Stimulated activated naive CD8-positive, alpha-beta T cell treated with anti-CD3 and anti-CD28 coated beads, Interleukin-15, Interleukin-2, amounts not matched to agents 100 ng/mL and 50 ng/mL, for 24 hours (primary cell): ENCODE results near the gene AGR2.

Experiments used
- H3K27ac Mint-ChIP-seq: one replicate; pipeline ENCODE4 v1.8.0; 2021; ENCODE audit warnings: mild to moderate bottlenecking, mixed read lengths
- H3K27me3 Mint-ChIP-seq: one replicate; pipeline ENCODE4 v1.8.0; 2021; ENCODE audit warnings: mixed read lengths
- H3K36me3 Mint-ChIP-seq: one replicate; pipeline ENCODE4 v1.8.0; 2021; ENCODE audit warnings: low read depth, mixed read lengths
- H3K4me1 Mint-ChIP-seq: one replicate; pipeline ENCODE4 v1.8.0; 2021; ENCODE audit warnings: low read depth, mixed read lengths
- H3K4me3 Mint-ChIP-seq: one replicate; pipeline ENCODE4 v1.8.0; 2021; ENCODE audit warnings: mild to moderate bottlenecking, mixed read lengths
- H3K9me3 Mint-ChIP-seq: one replicate; pipeline ENCODE4 v1.8.0; 2021; ENCODE audit warnings: mixed read lengths

AGR2 gene

GRCh38 chr7:16833373-16833772, 28.6 kb upstream of the AGR2 start:
- H3K4me3 Mint-ChIP-seq, result no peak overlapping the region
- peaks cover 4% of the 10 kb centered on the region for H3K27me3 Mint-ChIP-seq
- H3K4me1 Mint-ChIP-seq, result no peaks in the 10 kb centered on the region
- no peaks in the 10 kb centered on the region for H3K36me3 Mint-ChIP-seq
- no peak overlapping the region for H3K27ac Mint-ChIP-seq
- peaks cover 5% of the 10 kb centered on the region for H3K9me3 Mint-ChIP-seq

GRCh38 chr7:16826060-16826459, 21.3 kb upstream of the AGR2 start:
- H3K27ac Mint-ChIP-seq, result no peak overlapping the region
- no peaks in the 10 kb centered on the region for H3K36me3 Mint-ChIP-seq
- H3K27me3 Mint-ChIP-seq, result peaks cover 35% of the 10 kb centered on the region
- no peaks in the 10 kb centered on the region for H3K4me1 Mint-ChIP-seq
- no peak overlapping the region for H3K4me3 Mint-ChIP-seq
- H3K9me3 Mint-ChIP-seq, result peaks cover 13% of the 10 kb centered on the region

DNA sequence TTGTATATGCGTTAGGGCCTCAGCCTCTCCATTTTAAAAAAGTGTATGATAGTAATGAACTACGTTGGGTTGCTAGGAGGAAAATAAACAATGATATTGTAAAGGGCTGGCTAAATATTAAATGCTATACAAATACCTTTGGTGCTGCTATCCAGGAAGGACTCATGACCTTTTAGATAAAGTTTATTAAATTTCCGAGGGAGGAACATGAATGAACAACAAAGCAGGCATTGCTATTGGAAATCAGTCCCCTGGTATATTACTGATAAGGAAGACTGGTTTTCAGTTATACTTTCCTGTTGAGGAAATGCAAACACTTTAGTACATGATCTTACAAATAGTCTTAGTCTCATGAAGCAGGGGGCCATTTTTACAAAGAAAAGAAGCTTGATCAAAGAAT, 17.2 kb upstream of the AGR2 start:
- H3K36me3 Mint-ChIP-seq, result no peaks in the 10 kb centered on the region
- peaks cover 2% of the 10 kb centered on the region for H3K9me3 Mint-ChIP-seq
- peaks cover 23% of the 10 kb centered on the region for H3K27me3 Mint-ChIP-seq

DNA sequence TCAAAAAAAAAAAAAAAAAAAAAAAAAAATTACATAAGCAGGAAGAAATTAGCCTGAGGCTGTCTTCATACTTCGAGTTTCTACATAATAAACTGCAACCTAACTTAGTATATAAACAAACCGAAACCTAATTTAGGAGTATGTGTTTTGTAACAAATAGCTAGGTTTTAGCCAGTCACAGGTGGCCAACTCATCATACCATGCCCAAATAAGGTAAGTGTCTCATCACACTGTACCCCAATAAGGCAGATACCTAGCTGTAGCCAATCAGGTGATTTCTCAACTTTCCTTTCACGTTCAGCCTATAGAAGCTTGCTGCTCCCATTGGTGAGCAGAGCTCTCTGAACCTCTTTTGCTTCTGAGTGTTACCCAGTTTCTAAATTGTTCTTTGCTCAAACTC, 13.9 kb upstream of the AGR2 start:
- Mint-ChIP-seq H3K4me1 (no peaks in the 10 kb centered on the region), H3K36me3 (no peaks in the 10 kb centered on the region), H3K27me3 (peaks cover 15% of the 10 kb centered on the region), H3K27ac (no peak overlapping the region), H3K9me3 (no peaks in the 10 kb centered on the region), H3K4me3 (no peak overlapping the region)

More for the DNA sequence above, 17.2 kb upstream of the AGR2 start:
- H3K27ac Mint-ChIP-seq, result no peak overlapping the region
- H3K4me3 Mint-ChIP-seq, result no peak overlapping the region
- no peaks in the 10 kb centered on the region for H3K4me1 Mint-ChIP-seq

DNA sequence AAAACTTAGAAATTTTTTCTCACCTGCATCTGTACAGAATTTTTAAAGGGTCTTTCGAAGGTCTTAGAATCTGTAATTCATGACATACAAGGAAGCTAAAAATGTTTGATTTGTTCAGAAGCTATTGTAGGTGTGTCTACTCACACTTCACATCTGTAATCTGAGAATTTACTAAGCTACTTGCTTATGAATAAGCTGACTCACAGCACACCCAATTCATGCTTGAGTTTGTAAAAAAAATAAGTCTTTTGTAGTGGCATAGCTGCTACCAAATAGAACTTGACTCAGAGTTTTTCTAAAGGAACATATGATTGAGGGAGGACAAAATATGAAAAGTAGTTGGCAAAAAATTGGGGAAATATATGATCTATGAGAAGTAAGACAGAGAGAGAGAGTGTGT, 12.7 kb upstream of the AGR2 start:
- H3K4me1 Mint-ChIP-seq, result no peaks in the 10 kb centered on the region
- no peak overlapping the region for H3K27ac Mint-ChIP-seq
- H3K36me3 Mint-ChIP-seq, result no peaks in the 10 kb centered on the region
- peaks cover 14% of the 10 kb centered on the region for H3K27me3 Mint-ChIP-seq
- no peak overlapping the region for H3K4me3 Mint-ChIP-seq
- H3K9me3 Mint-ChIP-seq, result no peaks in the 10 kb centered on the region

GRCh38 chr7:16816824-16817223, 12.0 kb upstream of the AGR2 start:
- Mint-ChIP-seq H3K4me1 (no peaks in the 10 kb centered on the region), H3K9me3 (no peaks in the 10 kb centered on the region), H3K36me3 (no peaks in the 10 kb centered on the region), H3K4me3 (no peak overlapping the region), H3K27me3 (peaks cover 7% of the 10 kb centered on the region), H3K27ac (no peak overlapping the region)

GRCh38 chr7:16815001-16815400, 10.2 kb upstream of the AGR2 start:
- H3K36me3 Mint-ChIP-seq, result no peaks in the 10 kb centered on the region
- no peak overlapping the region for H3K27ac Mint-ChIP-seq
- H3K4me1 Mint-ChIP-seq, result no peaks in the 10 kb centered on the region
- no peaks in the 10 kb centered on the region for H3K9me3 Mint-ChIP-seq
- no peaks in the 10 kb centered on the region for H3K27me3 Mint-ChIP-seq
- no peak overlapping the region for H3K4me3 Mint-ChIP-seq

- no peaks in the 10 kb centered on the region for H3K36me3 Mint-ChIP-seq
- H3K27me3 Mint-ChIP-seq, result no peaks in the 10 kb centered on the region
- H3K27ac Mint-ChIP-seq, result no peak overlapping the region
- H3K9me3 Mint-ChIP-seq, result no peaks in the 10 kb centered on the region
- no peaks in the 10 kb centered on the region for H3K4me1 Mint-ChIP-seq
- no peak overlapping the region for H3K4me3 Mint-ChIP-seq
Observed at GRCh38 chr7:16813232-16813616, 8.4 kb upstream of the AGR2 start.

- Mint-ChIP-seq H3K27ac (no peak overlapping the region), H3K36me3 (no peaks in the 10 kb centered on the region), H3K4me1 (no peaks in the 10 kb centered on the region), H3K4me3 (no peak overlapping the region), H3K9me3 (no peaks in the 10 kb centered on the region), H3K27me3 (peaks cover 3% of the 10 kb centered on the region)
Observed at GRCh38 chr7:16812542-16813231, 7.9 kb upstream of the AGR2 start.

- no peaks in the 10 kb centered on the region for H3K36me3 Mint-ChIP-seq
- H3K27me3 Mint-ChIP-seq, result peaks cover 3% of the 10 kb centered on the region
- no peak overlapping the region for H3K27ac Mint-ChIP-seq
- no peaks in the 10 kb centered on the region for H3K4me1 Mint-ChIP-seq
- no peaks in the 10 kb centered on the region for H3K9me3 Mint-ChIP-seq
- H3K4me3 Mint-ChIP-seq, result no peak overlapping the region
Observed at GRCh38 chr7:16811551-16811950, 6.8 kb upstream of the AGR2 start.

GRCh38 chr7:16810573-16810972, 5.8 kb upstream of the AGR2 start:
- H3K27me3 Mint-ChIP-seq, result peaks cover 3% of the 10 kb centered on the region
- H3K27ac Mint-ChIP-seq, result no peak overlapping the region
- no peaks in the 10 kb centered on the region for H3K36me3 Mint-ChIP-seq
- no peak overlapping the region for H3K4me3 Mint-ChIP-seq
- no peaks in the 10 kb centered on the region for H3K4me1 Mint-ChIP-seq
- H3K9me3 Mint-ChIP-seq, result no peaks in the 10 kb centered on the region

DNA sequence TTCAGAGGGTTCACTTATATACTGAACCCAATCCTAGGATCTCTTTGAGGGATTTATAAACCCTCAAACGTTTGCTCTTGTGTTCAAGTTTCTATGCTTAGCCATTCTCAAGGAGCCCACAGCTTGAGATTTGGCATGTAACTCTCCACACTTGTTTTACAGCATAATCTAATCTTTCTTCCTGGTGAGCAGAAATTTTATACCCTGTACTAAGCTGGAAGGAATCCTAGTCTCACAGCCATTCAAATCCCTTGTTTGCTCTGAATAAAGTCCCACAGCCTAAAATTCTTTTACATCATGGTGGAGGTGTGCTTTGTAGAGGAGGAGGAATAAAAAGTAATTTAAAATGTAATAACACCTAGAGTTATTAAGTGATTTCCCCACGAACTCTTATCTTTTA, 5.3 kb upstream of the AGR2 start:
- Mint-ChIP-seq H3K27me3 (peaks cover 3% of the 10 kb centered on the region), H3K9me3 (no peaks in the 10 kb centered on the region), H3K36me3 (no peaks in the 10 kb centered on the region), H3K4me3 (no peak overlapping the region), H3K27ac (no peak overlapping the region), H3K4me1 (no peaks in the 10 kb centered on the region)

GRCh38 chr7:16805441-16805840, 642 bp upstream of the AGR2 start:
- no peaks in the 10 kb centered on the region for H3K4me1 Mint-ChIP-seq

GRCh38 chr7:16803881-16804673, 722 bp downstream of the AGR2 start:
- Mint-ChIP-seq H3K27me3 (peaks cover 7% of the 10 kb centered on the region), H3K27ac (no peak overlapping the region), H3K36me3 (no peaks in the 10 kb centered on the region), H3K4me3 (no peak overlapping the region), H3K9me3 (no peaks in the 10 kb centered on the region), H3K4me1 (no peaks in the 10 kb centered on the region)

More at GRCh38 chr7:16805441-16805840, 642 bp upstream of the AGR2 start:
- H3K27ac Mint-ChIP-seq, result no peak overlapping the region
- no peaks in the 10 kb centered on the region for H3K36me3 Mint-ChIP-seq
- no peak overlapping the region for H3K4me3 Mint-ChIP-seq
- H3K27me3 Mint-ChIP-seq, result peaks cover 7% of the 10 kb centered on the region
- no peaks in the 10 kb centered on the region for H3K9me3 Mint-ChIP-seq

DNA sequence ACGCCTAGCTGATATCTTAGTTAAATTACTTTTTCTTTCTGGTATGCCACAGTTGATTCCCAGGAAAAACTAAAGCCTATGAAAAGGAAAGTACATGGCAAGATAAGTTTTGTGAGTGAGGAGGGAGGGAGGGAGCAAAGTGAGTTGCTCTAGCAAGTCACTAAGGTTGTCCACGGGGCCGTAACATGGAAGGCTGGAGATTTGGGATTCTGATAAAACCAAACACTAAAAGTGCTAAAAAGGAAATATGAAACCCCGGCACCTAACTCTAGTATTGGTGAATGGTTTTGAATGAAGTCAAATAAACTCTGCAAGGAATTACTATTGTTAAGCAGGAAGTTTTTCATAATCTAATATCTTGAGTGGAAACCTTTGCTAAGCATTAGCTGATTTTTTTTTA, 1.7 kb downstream of the AGR2 start:
- no peaks in the 10 kb centered on the region for H3K36me3 Mint-ChIP-seq
- H3K9me3 Mint-ChIP-seq, result no peaks in the 10 kb centered on the region
- peaks cover 7% of the 10 kb centered on the region for H3K27me3 Mint-ChIP-seq
- H3K27ac Mint-ChIP-seq, result no peak overlapping the region
- H3K4me1 Mint-ChIP-seq, result no peaks in the 10 kb centered on the region
- no peak overlapping the region for H3K4me3 Mint-ChIP-seq

- H3K27ac Mint-ChIP-seq, result no peak overlapping the region
- H3K9me3 Mint-ChIP-seq, result no peaks in the 10 kb centered on the region
- H3K4me1 Mint-ChIP-seq, result no peaks in the 10 kb centered on the region
- no peak overlapping the region for H3K4me3 Mint-ChIP-seq
- peaks cover 4% of the 10 kb centered on the region for H3K27me3 Mint-ChIP-seq
- no peaks in the 10 kb centered on the region for H3K36me3 Mint-ChIP-seq
Observed at GRCh38 chr7:16801579-16801978, 3.2 kb downstream of the AGR2 start.
